Type B pancreatic cell (in vitro differentiated cells): ENCODE results near the gene IL17D. TPM values are rescaled to one million over a fixed set of nuclear protein-coding genes. Genes with fewer than 3 reads are reported as not detected.

Experiments used
- DNase-seq: peaks from one replicate; pipeline ENCODE4 v3.0.0; 2021; ENCODE audit warnings: mixed read lengths; ENCODE audit not compliant: unreplicated experiment; ENCODE audit errors: extremely low spot score
- H3K27ac Mint-ChIP-seq: 2 replicates; pipeline ENCODE4 v1.8.0; 2021; ENCODE audit warnings: mild to moderate bottlenecking, mixed read lengths
- H3K27me3 Mint-ChIP-seq: 2 replicates; pipeline ENCODE4 v1.8.0; 2021; ENCODE audit warnings: mixed read lengths
- H3K36me3 Mint-ChIP-seq: 2 replicates; pipeline ENCODE4 v1.8.0; 2021; ENCODE audit warnings: mixed read lengths
- H3K4me1 Mint-ChIP-seq: one replicate; pipeline ENCODE4 v1.8.0; 2021; ENCODE audit warnings: mixed read lengths; ENCODE audit not compliant: unreplicated experiment
- H3K4me3 Mint-ChIP-seq: 2 replicates; pipeline ENCODE4 v1.8.0; 2021; ENCODE audit warnings: mild to moderate bottlenecking, mixed read lengths
- H3K9me3 Mint-ChIP-seq: 2 replicates; pipeline ENCODE4 v1.8.0; 2021; ENCODE audit warnings: mixed read lengths
- total RNA-seq: library from RNA; stranded (reverse); gene quantifications from 2 replicates; pipeline ENCODE4 v1.2.1, GENCODE V29; 2021; ENCODE audit warnings: low replicate concordance
- TF ChIP-seq, protein P1 (sequence below): fragments of 200-600 bp; sonication (generic); conservative IDR thresholded peaks from 2 replicates; pipeline ENCODE4 v1.5.0; 2021; ENCODE audit warnings: antibody characterized with exemption, mild to moderate bottlenecking

Gene IL17D
- total RNA-seq, 1 donor from 2014 or later, result 6.3 TPM

DNA sequence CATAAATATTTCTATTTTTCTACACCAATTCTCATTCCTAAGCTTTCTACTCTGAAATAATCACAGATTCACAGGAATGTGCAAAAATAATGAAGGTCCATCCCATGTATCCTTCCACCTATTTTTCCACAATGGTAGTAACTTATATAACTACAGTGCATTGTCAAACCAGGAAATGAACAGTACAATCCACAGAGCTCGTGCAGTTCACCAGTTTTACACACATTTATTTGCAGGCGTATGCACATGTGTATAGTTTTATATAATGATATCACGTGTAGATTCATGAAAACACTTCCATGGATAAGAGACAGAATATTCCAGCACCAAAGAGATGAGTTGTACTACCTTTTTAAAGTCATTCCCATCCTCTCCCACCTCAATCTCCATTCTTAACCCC lies 57.4 kb downstream of the IL17D start:
- Mint-ChIP-seq H3K27me3 (no peaks in the 10 kb centered on the region), H3K4me1 (no peaks in the 10 kb centered on the region), H3K36me3 (peaks cover 9% of the 10 kb centered on the region), H3K9me3 (peaks cover 8% of the 10 kb centered on the region), H3K4me3 (no peak overlapping the region), H3K27ac (no peak overlapping the region)
- TF ChIP-seq, protein P1, sequence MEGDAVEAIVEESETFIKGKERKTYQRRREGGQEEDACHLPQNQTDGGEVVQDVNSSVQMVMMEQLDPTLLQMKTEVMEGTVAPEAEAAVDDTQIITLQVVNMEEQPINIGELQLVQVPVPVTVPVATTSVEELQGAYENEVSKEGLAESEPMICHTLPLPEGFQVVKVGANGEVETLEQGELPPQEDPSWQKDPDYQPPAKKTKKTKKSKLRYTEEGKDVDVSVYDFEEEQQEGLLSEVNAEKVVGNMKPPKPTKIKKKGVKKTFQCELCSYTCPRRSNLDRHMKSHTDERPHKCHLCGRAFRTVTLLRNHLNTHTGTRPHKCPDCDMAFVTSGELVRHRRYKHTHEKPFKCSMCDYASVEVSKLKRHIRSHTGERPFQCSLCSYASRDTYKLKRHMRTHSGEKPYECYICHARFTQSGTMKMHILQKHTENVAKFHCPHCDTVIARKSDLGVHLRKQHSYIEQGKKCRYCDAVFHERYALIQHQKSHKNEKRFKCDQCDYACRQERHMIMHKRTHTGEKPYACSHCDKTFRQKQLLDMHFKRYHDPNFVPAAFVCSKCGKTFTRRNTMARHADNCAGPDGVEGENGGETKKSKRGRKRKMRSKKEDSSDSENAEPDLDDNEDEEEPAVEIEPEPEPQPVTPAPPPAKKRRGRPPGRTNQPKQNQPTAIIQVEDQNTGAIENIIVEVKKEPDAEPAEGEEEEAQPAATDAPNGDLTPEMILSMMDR, result no peak
- no peak for DNase-seq

DNA sequence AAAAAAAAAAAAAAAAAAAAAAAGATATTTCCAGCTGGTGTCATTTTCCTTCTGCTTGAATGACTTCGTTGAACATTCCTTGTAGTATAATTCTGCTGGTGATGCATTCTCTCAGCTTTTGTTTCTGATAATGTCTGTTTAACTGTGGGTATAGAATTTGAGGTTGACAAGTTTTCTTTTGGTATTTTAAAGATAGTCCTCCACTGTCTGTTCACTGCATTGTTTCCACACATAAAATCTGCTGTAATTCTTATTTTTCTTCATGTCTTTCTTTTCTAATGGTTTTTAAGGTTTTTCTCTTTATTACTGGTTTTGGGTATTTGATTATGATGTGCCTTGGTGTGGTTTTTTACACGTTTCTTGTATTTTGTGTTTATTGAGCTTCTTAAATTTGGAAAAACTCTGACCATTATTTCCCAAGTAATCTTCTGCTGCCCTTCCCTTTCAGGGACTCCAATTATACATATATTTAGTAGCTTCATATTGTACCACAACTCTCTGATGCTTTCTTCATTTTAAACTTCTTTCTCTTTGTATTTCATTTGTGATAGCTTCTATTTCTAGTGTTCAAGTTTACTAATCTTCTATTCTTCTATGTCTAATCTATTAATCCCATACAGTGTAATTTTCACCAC lies 63.9 kb downstream of the IL17D start:
- Mint-ChIP-seq H3K36me3 (peaks cover 38% of the 10 kb centered on the region), H3K27ac (no peak overlapping the region), H3K9me3 (peaks cover 12% of the 10 kb centered on the region), H3K4me3 (no peak overlapping the region), H3K4me1 (peaks cover 3% of the 10 kb centered on the region), H3K27me3 (no peaks in the 10 kb centered on the region)
- TF ChIP-seq, protein P1, result no peak
- no peak for DNase-seq

DNA sequence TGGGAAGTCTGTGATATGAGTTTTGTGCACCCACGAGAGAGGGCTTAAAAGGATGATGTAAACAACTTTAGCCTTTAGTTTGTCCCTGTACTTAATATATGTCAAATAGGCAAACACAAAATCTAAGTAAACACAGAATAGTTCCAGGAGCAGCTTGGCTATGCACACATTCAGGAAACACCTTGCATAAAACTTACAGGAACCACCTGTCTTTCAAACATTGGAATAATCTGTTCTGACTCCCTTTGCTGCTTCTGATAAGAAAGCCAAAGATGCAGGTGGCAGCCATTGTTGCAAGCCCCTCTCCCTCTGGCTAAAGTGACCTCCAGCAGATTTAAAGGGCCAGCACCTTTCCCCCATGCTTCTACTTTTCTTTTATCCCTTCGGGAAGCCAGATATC lies 65.6 kb downstream of the IL17D start:
- no peak overlapping the region for H3K4me3 Mint-ChIP-seq
- H3K27me3 Mint-ChIP-seq, result no peaks in the 10 kb centered on the region
- peaks cover 39% of the 10 kb centered on the region for H3K36me3 Mint-ChIP-seq
- H3K27ac Mint-ChIP-seq, result no peak overlapping the region
- H3K4me1 Mint-ChIP-seq, result peaks cover 14% of the 10 kb centered on the region
- peaks cover 12% of the 10 kb centered on the region for H3K9me3 Mint-ChIP-seq
- TF ChIP-seq, protein P1, result no peak
- DNase-seq, result no peak

DNA sequence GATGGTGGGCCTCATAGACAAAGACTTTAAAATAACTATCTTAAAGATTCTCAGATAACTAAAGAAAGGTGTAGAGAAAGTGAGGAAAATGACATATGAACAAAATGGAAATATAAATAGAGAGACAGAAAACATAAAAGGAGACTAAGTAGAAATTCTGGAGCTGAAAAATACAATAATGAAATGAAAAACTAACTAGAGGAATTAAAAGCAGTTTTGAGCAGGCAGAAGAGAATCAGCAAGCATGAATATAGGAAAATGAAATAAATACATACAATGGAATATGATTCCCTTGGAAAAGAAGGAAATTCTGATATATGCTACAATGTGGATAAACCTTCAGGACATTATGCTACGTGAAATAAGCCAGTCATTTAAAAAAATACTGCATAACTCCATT lies 66.3 kb downstream of the IL17D start:
- H3K27me3 Mint-ChIP-seq, result no peaks in the 10 kb centered on the region
- peaks cover 39% of the 10 kb centered on the region for H3K36me3 Mint-ChIP-seq
- no peak for DNase-seq
- peak overlapping the region; percentile 10 for H3K4me3 Mint-ChIP-seq
- TF ChIP-seq, protein P1, result no peak
- H3K27ac Mint-ChIP-seq, result no peak overlapping the region
- peaks cover 14% of the 10 kb centered on the region for H3K4me1 Mint-ChIP-seq
- peaks cover 12% of the 10 kb centered on the region for H3K9me3 Mint-ChIP-seq

Other genes with a start within 250 kb of the IL17D start
- 15.0 and 20.2 TPM in 2 replicates for gene CRYL1, start 177.8 kb upstream of the IL17D start, total RNA-seq
- gene IFT88, start 136.5 kb upstream of the IL17D start, total RNA-seq, result 12.2 and 24.5 TPM in 2 replicates
- 6.9 and 11.3 TPM in 2 replicates for gene EEF1AKMT1, start 70.3 kb downstream of the IL17D start, total RNA-seq
- 17.5 and 23.1 TPM in 2 replicates for gene XPO4, start 199.0 kb downstream of the IL17D start, total RNA-seq